Endothelial cell of umbilical vein (primary cell): Measurements from ENCODE around the gene MDP1. TPM values are rescaled to one million over a fixed set of nuclear protein-coding genes. Genes with fewer than 3 reads are reported as not detected.
A peak's percentile ranks its signal among the peaks of the same experiment; 100 is the strongest.

Source experiments
- BruUV-seq: library from RNA; stranded (reverse); fragments of 400-500 nt; replicated peaks from 2 replicates; lab custom pipeline; 2021; lab: Mats Ljungman, UMichigan
- CTCF ChIA-PET: fragments of 300-600, 350-600 bp; sonication (Branson Sonifier 250); formaldehyde crosslinking; loops from one replicate; lab custom pipeline; 2021; ENCODE audit warnings: antibody characterized with exemption, inconsistent platforms; lab: Charles Lee
- POLR2A ChIA-PET: fragments of 300-600, 350-600 bp; sonication (Branson Sonifier 250); formaldehyde crosslinking; loops from one replicate; lab custom pipeline; 2021; ENCODE audit warnings: antibody characterized with exemption, inconsistent platforms; lab: Charles Lee
- DNase-seq: peaks from one replicate; pipeline ENCODE4 v3.0.0-alpha.2; 2011; ENCODE audit warnings: low read depth, low spot score
- FAIRE-seq: peaks from 2 replicates; lab custom pipeline; 2011; peaks lifted over from hg19 to GRCh38; lab: Jason Lieb, UNC
- H2AFZ ChIP-seq: 2 replicates; pipeline ENCODE4 v1.6.0; 2012; ENCODE audit warnings: low read depth, low read length, control low read depth, inconsistent platforms
- H3K27ac ChIP-seq: 2 replicates; pipeline ENCODE4 v1.5.1; 2011; ENCODE audit warnings: low read depth, mild to moderate bottlenecking, control low read depth, low read length, moderate library complexity; ENCODE audit not compliant: insufficient read depth
- H3K27me3 ChIP-seq, 2 experiments: 2 replicates each; pipeline versions ENCODE4 v1.6.0 to v1.6.1; 2011; ENCODE audit warnings: low read length in 2 of 2, mixed read lengths in 1 of 2; ENCODE audit not compliant: control insufficient read depth in 2 of 2, insufficient read depth in 2 of 2
- H3K36me3 ChIP-seq, 2 experiments: 2 replicates in 1 of 2; 3 replicates in 1 of 2; pipeline ENCODE4 v1.5.1; 2011; ENCODE audit warnings: low read length in 2 of 2, mild to moderate bottlenecking in 1 of 2, moderate library complexity in 1 of 2; ENCODE audit not compliant: control insufficient read depth in 2 of 2, insufficient read depth in 2 of 2; ENCODE audit errors: extremely low read depth in 1 of 2
- H3K4me1 ChIP-seq: 3 replicates; pipeline ENCODE4 v1.5.1; 2011; ENCODE audit warnings: mild to moderate bottlenecking, low read length; ENCODE audit not compliant: control insufficient read depth, insufficient read depth; ENCODE audit errors: extremely low read depth
- H3K4me2 ChIP-seq: 2 replicates; pipeline ENCODE4 v1.6.1; 2011; ENCODE audit warnings: low read length, control low read depth, mixed read lengths; ENCODE audit not compliant: insufficient read depth
- H3K4me3 ChIP-seq, 3 experiments: fragments of 200-600 bp in 1 of 3; sonication (generic), shearing (Covaris generic) in 1 of 3; replicated peaks in 1 of 3; 2 replicates each; pipeline ENCODE4 v1.5.1; 2011 to 2016; ENCODE audit warnings: control low read depth in 3 of 3, low read length in 3 of 3, mild to moderate bottlenecking in 2 of 3, inconsistent platforms in 1 of 3, low read depth in 1 of 3, moderate library complexity in 1 of 3; ENCODE audit not compliant: insufficient read depth in 1 of 3
- H3K79me2 ChIP-seq: 2 replicates; pipeline ENCODE4 v1.6.0; 2012; ENCODE audit warnings: low read length, inconsistent platforms; ENCODE audit not compliant: control insufficient read depth, insufficient read depth
- H3K9ac ChIP-seq: replicated peaks from 2 replicates; pipeline ENCODE3; 2011; ENCODE audit warnings: low read length, control low read depth; ENCODE audit not compliant: insufficient read depth; ENCODE audit errors: extremely low read depth
- H3K9me1 ChIP-seq: replicated peaks from 3 replicates; pipeline ENCODE4 v1.6.0; 2011; ENCODE audit warnings: mild to moderate bottlenecking, low read length; ENCODE audit not compliant: control insufficient read depth, insufficient read depth; ENCODE audit errors: extremely low read depth
- H3K9me3 ChIP-seq: replicated peaks from 2 replicates; pipeline ENCODE4 v1.5.1; 2012; ENCODE audit warnings: low read length, inconsistent platforms; ENCODE audit not compliant: control insufficient read depth, insufficient read depth
- H4K20me1 ChIP-seq: replicated peaks from 2 replicates; pipeline ENCODE3; 2011; ENCODE audit warnings: mild to moderate bottlenecking, low read length; ENCODE audit not compliant: control insufficient read depth, insufficient read depth; ENCODE audit errors: extremely low read depth
- EZH2 ChIP-seq: IDR thresholded peaks from 2 replicates; pipeline ENCODE4 v1.6.1; 2012; ENCODE audit warnings: borderline replicate concordance, low read depth, mild to moderate bottlenecking, moderate library complexity, low read length, inconsistent platforms; ENCODE audit not compliant: severe bottlenecking
- FOS ChIP-seq: IDR thresholded peaks from 2 replicates; pipeline ENCODE4 v1.6.1; 2011; ENCODE audit warnings: mild to moderate bottlenecking, low read length, moderate library complexity, borderline replicate concordance; ENCODE audit not compliant: insufficient read depth
- GATA2 ChIP-seq: IDR thresholded peaks from 2 replicates; pipeline ENCODE4 v1.7.0; 2011; ENCODE audit warnings: low read depth, mild to moderate bottlenecking, moderate library complexity, mixed read lengths, low read length; ENCODE audit not compliant: insufficient read length, insufficient read depth
- JUN ChIP-seq: IDR thresholded peaks from 2 replicates; pipeline ENCODE4 v1.6.1; 2011; ENCODE audit warnings: borderline replicate concordance, low read depth; ENCODE audit not compliant: insufficient read length, insufficient read depth
- MYC ChIP-seq: IDR thresholded peaks from one replicate; pipeline ENCODE4 v1.6.1; 2011; ENCODE audit warnings: mild to moderate bottlenecking, low read depth, low read length
- POLR2A ChIP-seq: IDR thresholded peaks from 2 replicates; pipeline ENCODE4 v1.6.1; 2012; ENCODE audit warnings: low read depth, mild to moderate bottlenecking, control low read depth, low read length
- POLR2AphosphoS5 ChIP-seq: IDR thresholded peaks from 2 replicates; pipeline ENCODE4 v1.6.1; 2012; ENCODE audit warnings: low read depth, mild to moderate bottlenecking, control low read depth, low read length, moderate library complexity; ENCODE audit not compliant: insufficient read depth
- dilution Hi-C: fragments of 300-500 bp; cut with MboI; formaldehyde crosslinking; loops from one replicate; pipeline ENCODE4 v1.15.0; 2019; ENCODE audit warnings: low sequenced_read_pairs; ENCODE audit not compliant: extremely low pct_ligation_motif_present
- intact Hi-C: fragments of 100-400 bp; cut with micrococcal nuclease; formaldehyde crosslinking; loops from one replicate; pipeline ENCODE4 v1.10.0; 2022
- polyA plus RNA-seq, 4 experiments: library from polyadenylated mRNA; depleted of rRNA in 3 of 4; stranded (reverse) in 3 of 4; unstranded in 1 of 4; fragments of >200 nt; gene quantifications; 2 replicates each; pipeline versions ENCODE4 v1.2.1 to v1.2.3, GENCODE V29; 2011 to 2012; ENCODE audit warnings: missing spikeins in 1 of 4
- total RNA-seq: library from RNA; stranded (reverse); gene quantifications from 2 replicates; pipeline ENCODE4 v1.2.3, GENCODE V29; 2021
- TF ChIP-seq, protein P1 (sequence below), 2 donors: IDR thresholded peaks; 1 replicate in 1 of 2; 2 replicates in 1 of 2; pipeline ENCODE4 v1.5.1; 2011; ENCODE audit warnings: low read length in 2 of 2, mild to moderate bottlenecking in 2 of 2, moderate library complexity in 2 of 2, control low read depth in 1 of 2, inconsistent platforms in 1 of 2, low read depth in 1 of 2; ENCODE audit not compliant: insufficient read depth in 1 of 2; ENCODE audit errors: extremely low read depth in 1 of 2
- TF ChIP-seq, protein P2 (sequence below): IDR thresholded peaks from 2 replicates; pipeline ENCODE4 v1.6.1; 2011; ENCODE audit not compliant: insufficient read depth, insufficient read length

MDP1 gene
- total and polyA plus RNA-seq, 2 donors (not counting 3 experiments of a cell fraction or from before 2014, with no cell fraction given) = 8.1 to 22.7 TPM

- POLR2A ChIA-PET = interaction anchor here (1.0 kb wide), 1 partner anchor 24 kb away, joined by 5 read pairs; the partner anchor contains the start of gene CHMP4A
- FAIRE-seq (no peak), DNase-seq (no peak)
- intact Hi-C loops = loop anchor here (2.0 kb wide), 4 partner anchors 29 to 107 kb away; partner anchors contain the start of genes DCAF11, IRF9, NRL and PSME2
- Histone ChIP-seq H3K27me3 (no peaks in the 10 kb centered on the region), H3K36me3 (peaks cover 5 to 31% of the 10 kb centered on the region in 2 experiments), H3K79me2 (peaks cover 24% of the 10 kb centered on the region), H3K4me2 (no peak overlapping the region), H3K4me1 (peaks cover 8% of the 10 kb centered on the region), H2AFZ (no peak overlapping the region), H3K9me1 (no peaks in the 10 kb centered on the region), H3K27ac (no peak overlapping the region), H3K4me3 (no peak overlapping the region), H3K9me3 (no peaks in the 10 kb centered on the region), H4K20me1 (no peaks in the 10 kb centered on the region), H3K9ac (peak overlapping the region; percentile 14)
- TF ChIP-seq JUN (no peak), POLR2AphosphoS5 (no peak), POLR2A (no peak), MYC (no peak), FOS (no peak), GATA2 (no peak), EZH2 (no peak)
- TF ChIP-seq, protein P1, sequence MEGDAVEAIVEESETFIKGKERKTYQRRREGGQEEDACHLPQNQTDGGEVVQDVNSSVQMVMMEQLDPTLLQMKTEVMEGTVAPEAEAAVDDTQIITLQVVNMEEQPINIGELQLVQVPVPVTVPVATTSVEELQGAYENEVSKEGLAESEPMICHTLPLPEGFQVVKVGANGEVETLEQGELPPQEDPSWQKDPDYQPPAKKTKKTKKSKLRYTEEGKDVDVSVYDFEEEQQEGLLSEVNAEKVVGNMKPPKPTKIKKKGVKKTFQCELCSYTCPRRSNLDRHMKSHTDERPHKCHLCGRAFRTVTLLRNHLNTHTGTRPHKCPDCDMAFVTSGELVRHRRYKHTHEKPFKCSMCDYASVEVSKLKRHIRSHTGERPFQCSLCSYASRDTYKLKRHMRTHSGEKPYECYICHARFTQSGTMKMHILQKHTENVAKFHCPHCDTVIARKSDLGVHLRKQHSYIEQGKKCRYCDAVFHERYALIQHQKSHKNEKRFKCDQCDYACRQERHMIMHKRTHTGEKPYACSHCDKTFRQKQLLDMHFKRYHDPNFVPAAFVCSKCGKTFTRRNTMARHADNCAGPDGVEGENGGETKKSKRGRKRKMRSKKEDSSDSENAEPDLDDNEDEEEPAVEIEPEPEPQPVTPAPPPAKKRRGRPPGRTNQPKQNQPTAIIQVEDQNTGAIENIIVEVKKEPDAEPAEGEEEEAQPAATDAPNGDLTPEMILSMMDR (IDR thresholded peaks at IDR 0.05; ENCODE audit: extremely low read depth in 1 of 2, insufficient read depth in 1 of 2, low read depth in 1 of 2, low read length in 2 of 2) = no peak
- TF ChIP-seq, protein P2, sequence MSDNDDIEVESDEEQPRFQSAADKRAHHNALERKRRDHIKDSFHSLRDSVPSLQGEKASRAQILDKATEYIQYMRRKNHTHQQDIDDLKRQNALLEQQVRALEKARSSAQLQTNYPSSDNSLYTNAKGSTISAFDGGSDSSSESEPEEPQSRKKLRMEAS = no peak
- CTCF ChIA-PET = interaction anchor here (1.0 to 1.6 kb wide), 4 partner anchors 24 to 108 kb away, joined by 3 to 6 read pairs (median 4); partner anchors contain the start of genes CHMP4A, IRF9 and MDP1
- BruUV-seq = no TSS peak
- dilution Hi-C loops = no loop called here
Observed at GRCh38 chr14:24189460-24189859, 26.4 kb downstream of the MDP1 start.
